HG02943 (cell line): Measurements from ENCODE around the gene PDE3A.

ENCODE experiments used
- ATAC-seq: cut with Tn5 transposase; IDR thresholded peaks from one replicate; pipeline ENCODE4 v1.9.1; 2021; ENCODE audit warnings: mild to moderate bottlenecking, low read depth, moderate library complexity; ENCODE audit not compliant: unreplicated experiment

PDE3A gene

GRCh38 chr12:20420557-20420956, 52.2 kb downstream of the PDE3A start:
- ATAC-seq, result no peak

- ATAC-seq, result no peak
These were observed 53.1 kb downstream of the PDE3A start for GRCh38 chr12:20421421-20421820.

GRCh38 chr12:20423557-20423956, 55.2 kb downstream of the PDE3A start:
- ATAC-seq, result no peak

GRCh38 chr12:20424841-20425240, 56.5 kb downstream of the PDE3A start:
- ATAC-seq, result no peak

- no peak for ATAC-seq
These were observed 57.9 kb downstream of the PDE3A start for GRCh38 chr12:20426191-20426590.

GRCh38 chr12:20426957-20427356, 58.6 kb downstream of the PDE3A start:
- ATAC-seq, result no peak

GRCh38 chr12:20429852-20430251, 61.5 kb downstream of the PDE3A start:
- ATAC-seq, result no peak

- no peak for ATAC-seq
These were observed 64.0 kb downstream of the PDE3A start for GRCh38 chr12:20432290-20432689.

- no peak for ATAC-seq
These were observed 66.7 kb downstream of the PDE3A start for GRCh38 chr12:20434996-20435395.

GRCh38 chr12:20436316-20436715, 68.0 kb downstream of the PDE3A start:
- ATAC-seq, result no peak

- no peak for ATAC-seq
These were observed 70.0 kb downstream of the PDE3A start for GRCh38 chr12:20438299-20438779.

- ATAC-seq, result no peak
These were observed 71.3 kb downstream of the PDE3A start for GRCh38 chr12:20439626-20440025.

GRCh38 chr12:20440408-20440807, 72.1 kb downstream of the PDE3A start:
- no peak for ATAC-seq

GRCh38 chr12:20442322-20442721, 74.0 kb downstream of the PDE3A start:
- ATAC-seq, result no peak

- ATAC-seq, result no peak
These were observed 74.9 kb downstream of the PDE3A start for GRCh38 chr12:20443255-20443654.

- ATAC-seq, result no peak
These were observed 75.5 kb downstream of the PDE3A start for GRCh38 chr12:20443792-20444191.

GRCh38 chr12:20444595-20445170, 76.3 kb downstream of the PDE3A start:
- no peak for ATAC-seq

GRCh38 chr12:20445687-20446086, 77.3 kb downstream of the PDE3A start:
- no peak for ATAC-seq

- ATAC-seq, result no peak
These were observed 78.5 kb downstream of the PDE3A start for GRCh38 chr12:20446836-20447235.

GRCh38 chr12:20448781-20449180, 80.4 kb downstream of the PDE3A start:
- ATAC-seq, result no peak

- no peak for ATAC-seq
These were observed 82.3 kb downstream of the PDE3A start for GRCh38 chr12:20450591-20451180.

GRCh38 chr12:20451761-20452160, 83.4 kb downstream of the PDE3A start:
- ATAC-seq, result no peak
